GM18858 (cell line): ENCODE results near the gene CERS6.

Experiments
- ATAC-seq: cut with Tn5 transposase; IDR thresholded peaks from one replicate; pipeline ENCODE4 v1.9.1; 2021; ENCODE audit not compliant: unreplicated experiment

Gene CERS6

GRCh38 chr2:168565512-168565911 is 109.4 kb downstream of the CERS6 start:
- ATAC-seq: no peak

DNA sequence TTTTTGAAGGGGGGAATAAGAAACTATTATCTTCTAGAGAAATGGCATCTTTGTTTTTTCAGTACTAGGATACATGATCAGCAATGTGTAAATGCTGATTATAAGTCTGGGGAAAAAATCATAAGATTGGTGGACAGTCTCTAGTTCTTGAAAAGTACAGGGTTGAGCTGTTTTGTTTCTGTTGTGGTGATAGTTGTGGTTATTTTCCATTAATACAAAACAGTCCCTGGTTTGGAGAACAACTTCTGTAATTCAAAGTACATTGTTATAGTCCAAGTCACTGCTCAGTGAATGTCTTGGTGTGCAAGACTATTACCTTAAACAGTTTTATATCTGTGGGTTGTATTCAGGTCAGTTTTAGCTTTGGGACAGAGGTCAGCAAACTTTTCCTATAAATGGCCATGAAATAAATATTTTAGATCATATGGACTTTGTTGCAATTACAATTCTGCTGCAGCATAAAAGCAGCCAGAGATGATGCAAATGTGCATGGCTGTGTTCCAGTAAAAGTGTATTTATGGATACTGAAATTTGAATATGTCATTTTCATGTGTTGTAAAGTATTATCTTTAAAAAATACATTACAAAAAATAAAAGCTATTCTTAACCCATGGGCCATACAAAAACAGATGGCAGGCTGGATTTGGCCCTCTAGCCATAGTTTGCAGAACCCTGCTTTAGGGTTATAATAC is 111.0 kb downstream of the CERS6 start:
- peak; percentile 39 for ATAC-seq

GRCh38 chr2:168567836-168568235 is 111.8 kb downstream of the CERS6 start:
- no peak for ATAC-seq

- no peak for ATAC-seq
Observed at GRCh38 chr2:168568476-168569267, 112.6 kb downstream of the CERS6 start.

DNA sequence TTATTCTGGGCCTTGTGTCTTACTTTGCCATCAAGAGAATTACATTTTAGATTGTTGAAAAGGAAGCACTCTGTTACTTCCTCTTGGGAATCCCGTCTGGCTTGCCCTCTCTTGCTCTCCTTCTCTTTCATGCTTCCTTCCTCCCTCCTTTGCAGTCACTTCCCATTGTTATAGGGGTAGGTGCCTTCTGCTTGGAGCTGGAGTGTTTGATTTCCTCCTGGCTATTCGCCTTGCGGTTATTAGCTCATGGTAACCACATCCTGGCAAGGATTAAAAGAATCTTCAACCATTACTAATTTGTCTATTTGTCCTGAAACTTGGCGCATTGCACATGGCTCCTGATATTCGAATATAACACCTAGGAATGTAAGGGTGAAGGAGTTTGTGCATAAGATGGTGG is 115.0 kb downstream of the CERS6 start:
- no peak for ATAC-seq

DNA sequence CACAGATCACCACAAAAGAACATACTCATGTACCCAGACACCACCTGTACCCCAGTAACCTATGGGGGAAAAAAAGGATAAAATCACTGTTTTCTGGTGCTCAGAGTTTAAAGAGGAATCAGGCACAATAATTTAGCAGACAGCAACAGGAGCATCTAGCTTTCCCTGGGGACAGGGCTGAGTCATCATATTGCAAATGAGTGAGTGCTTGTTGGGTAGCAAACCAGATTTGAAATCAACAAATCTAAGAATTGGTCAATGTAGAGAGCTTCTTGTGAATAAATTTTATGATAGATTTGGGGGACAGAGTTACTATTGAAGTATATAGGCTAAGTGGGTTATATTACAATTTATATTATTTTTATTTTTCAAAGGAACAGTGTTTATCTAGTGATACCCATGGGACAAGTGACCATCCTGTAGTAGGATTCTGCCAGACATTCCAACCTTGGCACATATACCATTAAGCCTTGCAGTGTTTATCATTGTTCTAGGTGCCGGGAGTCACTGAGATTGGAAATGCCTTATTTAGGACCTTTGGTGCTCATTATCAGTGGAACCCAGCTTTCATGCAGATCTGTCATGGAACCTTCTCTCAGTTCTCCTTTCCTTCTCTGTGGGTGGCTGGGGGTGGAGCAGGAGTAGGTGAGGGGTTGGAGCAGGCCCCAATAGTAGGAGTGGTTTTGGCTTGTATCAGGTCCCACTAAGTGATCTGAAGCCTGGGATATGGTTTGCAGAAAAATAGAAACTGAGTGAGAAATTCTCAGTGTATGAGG is 117.2 kb downstream of the CERS6 start:
- peak; percentile 37 for ATAC-seq

DNA sequence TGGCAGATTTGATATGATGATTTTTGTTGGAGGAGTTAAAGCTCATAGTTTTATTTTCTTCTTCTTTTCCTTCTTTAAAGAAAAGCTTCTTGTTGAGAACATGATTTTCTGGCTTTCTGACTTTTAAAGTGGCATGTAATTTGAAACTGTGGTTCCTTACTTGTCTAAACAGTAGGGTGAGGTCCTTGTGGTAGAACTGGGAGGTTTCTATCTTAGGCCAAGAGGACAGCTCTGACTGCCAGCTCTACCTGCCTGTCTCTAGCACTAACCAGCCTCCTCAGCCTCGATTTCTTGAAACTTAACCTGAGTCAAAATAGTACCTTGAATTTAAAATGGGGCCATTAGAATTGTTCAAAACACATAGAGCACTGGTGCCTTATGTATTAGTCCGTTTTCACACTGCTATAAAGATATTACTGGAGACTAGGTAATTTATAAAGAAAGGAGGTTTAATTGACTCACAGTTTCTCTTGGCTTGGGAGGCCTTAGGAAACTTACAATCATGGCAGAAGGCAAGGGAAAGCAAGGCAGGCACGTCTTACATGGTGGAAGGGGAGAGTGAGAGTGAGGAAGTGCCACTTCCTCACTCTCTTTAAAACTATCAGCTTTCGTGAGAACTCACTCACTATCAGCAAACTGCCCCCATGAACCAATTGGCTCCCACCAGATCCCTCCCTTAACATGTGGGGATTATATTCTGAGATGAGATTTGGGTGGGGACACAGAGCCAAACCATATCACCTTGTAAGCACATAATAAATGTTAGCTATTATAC is 119.0 kb downstream of the CERS6 start:
- ATAC-seq: no peak

DNA sequence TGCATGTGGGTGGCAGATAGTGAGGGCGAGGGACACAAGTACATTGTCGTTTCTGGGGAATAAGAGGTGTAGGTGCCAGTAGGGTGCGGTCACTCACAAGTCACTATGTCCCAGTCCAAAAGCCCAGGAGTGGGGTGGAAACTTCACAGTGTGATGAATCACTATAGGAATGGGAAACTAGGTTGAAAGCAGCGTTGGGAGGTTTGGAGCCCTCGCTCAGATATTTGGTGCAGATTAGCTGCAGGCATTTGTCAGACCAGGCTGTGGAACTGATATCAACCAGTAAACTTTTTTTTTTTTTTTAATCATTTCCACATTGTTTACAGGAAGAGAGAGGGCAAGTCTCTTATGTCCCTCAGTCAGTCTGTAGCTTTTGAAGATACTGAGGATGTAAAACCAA is 121.8 kb downstream of the CERS6 start:
- no peak for ATAC-seq

GRCh38 chr2:168583064-168583709 is 127.1 kb downstream of the CERS6 start:
- ATAC-seq: peak; percentile 44

DNA sequence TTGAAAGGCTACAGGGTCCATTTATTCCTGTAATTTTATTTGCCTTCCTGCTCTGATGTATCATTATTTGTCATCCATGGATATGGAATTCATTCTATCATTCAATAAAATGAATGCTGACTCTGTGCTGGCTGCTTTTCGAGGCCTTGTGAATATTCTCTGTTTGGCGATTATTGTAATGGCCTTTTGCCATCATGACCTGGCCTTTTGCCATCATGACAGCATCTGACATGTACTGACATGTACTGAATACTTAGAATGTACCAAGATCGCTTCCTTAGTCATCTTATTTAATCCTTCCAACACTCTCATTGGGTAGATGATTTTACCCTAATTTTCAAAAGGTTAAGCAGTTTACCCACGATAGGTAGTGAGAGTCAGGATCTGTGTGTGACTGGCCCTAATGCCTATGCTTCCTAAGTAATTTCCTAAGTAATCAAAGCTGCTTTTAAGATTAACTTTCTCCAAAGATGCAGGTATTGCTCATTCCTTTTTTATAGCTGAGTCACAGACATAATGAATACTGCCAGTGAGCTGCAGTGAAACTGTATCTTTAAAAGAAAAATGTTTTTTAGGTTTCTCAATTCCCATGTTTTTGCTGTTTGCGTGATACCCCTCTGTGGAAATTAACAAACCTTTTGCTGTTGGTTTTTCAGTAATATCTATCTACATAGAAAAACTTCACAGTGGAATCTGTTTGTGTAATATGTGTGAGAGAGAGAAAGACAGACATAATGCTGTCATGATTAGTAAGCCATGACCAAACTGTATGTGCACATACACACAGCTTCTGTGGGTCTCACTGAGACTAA is 127.8 kb downstream of the CERS6 start:
- ATAC-seq: no peak

- ATAC-seq: peak; percentile 35
Observed at GRCh38 chr2:168584911-168585310, 128.8 kb downstream of the CERS6 start.

DNA sequence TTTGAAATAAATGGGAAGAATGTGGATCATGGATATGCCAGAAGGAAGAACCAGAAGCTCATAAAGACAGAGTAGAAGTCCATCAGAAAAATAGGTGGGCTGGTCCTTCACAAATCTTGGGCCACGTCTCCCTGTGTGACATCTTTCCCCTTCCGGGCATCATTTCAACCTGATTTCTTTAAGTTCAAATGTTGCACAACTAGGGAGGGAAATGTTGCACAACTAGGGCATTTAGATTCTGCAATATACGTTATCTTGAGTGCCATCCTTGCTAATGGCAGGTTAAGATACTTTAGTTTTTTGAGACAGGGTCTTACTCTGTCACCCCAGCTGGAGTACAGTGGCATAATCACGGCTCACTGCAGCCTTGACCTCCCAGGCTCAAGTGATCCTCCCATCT is 129.6 kb downstream of the CERS6 start:
- no peak for ATAC-seq

- no peak for ATAC-seq
Observed at GRCh38 chr2:168587307-168587706, 131.2 kb downstream of the CERS6 start.

DNA sequence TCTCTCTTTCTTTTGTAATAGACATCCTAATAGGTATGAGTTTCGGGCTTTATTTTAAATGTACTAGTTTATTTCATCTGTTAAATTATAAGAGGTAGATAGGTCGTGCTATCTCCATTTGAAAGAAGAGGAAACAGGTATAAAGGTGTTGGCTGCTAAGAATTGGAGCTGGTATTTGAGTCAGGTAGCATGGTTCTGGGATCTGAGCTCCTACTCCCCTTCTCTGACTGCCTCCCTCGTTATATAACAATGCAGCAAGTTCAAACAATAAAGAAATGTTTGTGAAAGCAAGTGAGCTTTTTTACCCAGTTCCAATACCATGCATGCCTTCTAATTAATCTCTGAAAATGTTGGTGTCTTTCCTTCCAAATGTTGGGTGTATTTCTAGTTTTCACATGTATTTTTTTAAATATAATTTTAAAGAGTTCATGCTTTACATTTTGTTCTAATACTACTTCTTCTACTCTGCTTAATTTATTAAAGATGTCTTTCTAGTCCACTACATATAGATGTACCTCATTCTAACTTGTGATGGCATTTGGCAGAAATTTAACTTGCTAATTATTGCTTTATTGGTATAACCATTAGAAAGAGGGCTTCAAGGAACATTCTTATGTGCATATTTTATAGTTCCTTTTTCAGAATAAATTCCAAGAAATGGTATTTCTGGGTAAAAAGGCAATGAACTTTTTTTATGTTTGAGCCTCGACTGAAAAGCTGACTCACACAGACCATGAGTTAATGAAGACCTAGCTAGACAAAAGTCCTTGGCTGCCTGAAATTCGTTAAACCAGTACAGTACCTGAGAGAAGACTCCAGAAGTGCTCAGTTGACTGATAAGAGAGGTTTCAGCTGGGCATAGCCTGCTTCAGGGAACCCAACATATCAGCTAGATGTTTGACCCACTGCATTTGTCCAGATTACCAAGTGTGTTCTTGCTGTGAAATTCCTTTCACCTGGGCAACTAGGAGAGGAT is 133.5 kb downstream of the CERS6 start:
- no peak for ATAC-seq

DNA sequence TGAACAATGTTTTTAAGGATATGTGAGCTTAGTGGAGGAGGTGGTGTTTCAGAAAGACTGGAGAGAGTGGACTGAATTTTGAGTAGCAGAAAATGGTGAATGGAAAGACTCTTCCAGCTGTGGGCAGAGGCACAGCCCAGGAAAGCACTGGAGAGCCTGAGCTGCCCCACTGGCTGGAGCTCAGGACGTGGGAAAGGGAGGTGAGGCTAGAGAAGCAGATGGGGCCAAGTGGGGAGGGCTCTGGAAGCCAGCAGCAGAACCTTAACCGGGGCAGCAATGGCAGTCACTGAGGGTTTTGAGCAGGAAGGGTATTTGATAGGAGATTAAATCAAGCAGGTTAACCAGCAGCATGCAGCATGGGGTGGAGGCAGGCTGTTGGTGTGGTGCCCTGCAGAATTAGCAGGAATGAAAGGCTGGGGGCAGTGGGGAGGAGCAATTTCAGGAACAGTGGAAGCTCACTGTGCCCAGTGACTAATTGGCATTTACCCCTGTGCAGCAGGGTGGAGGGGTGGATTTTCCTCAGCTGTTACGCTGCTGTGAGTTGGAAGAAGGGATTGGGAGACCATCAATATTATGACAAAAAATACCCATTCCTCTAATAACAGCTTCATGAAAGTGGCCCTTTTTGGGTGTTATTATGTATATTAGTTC is 136.2 kb downstream of the CERS6 start:
- ATAC-seq: no peak

- peak; percentile 40 for ATAC-seq
Observed at GRCh38 chr2:168593713-168594112, 137.6 kb downstream of the CERS6 start.

DNA sequence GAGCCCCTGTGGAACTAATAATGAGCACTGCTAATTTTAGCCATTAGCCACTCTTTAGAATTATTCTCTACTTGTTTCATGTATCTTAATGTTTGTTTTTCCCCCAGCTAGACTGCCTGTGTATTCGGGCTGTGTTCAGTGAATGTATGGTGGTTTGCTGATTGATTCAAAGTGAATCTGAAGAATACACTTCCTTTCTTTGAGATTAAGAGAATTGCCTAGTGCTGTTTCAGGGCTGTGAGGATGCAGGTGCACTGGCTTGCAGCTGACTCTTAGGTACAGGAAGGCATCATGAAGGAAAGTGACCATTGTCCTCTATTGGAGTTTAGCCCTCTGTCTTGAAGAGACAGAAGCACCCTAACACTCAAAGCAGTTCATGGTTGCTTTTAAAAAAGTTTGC is 138.7 kb downstream of the CERS6 start:
- peak; percentile 88 for ATAC-seq
